GM03348 (cell line): ENCODE measurements around the gene L3MBTL2.
"Not testable (repeated sequence)": the region's sequence is repeated elsewhere in the genome, so short reads cannot be mapped to it uniquely, and the experiment has no call there.

Source experiments
- DNase-seq: peaks from one replicate; pipeline ENCODE4 v3.0.0; 2012; ENCODE audit warnings: low spot score

Gene L3MBTL2

DNA sequence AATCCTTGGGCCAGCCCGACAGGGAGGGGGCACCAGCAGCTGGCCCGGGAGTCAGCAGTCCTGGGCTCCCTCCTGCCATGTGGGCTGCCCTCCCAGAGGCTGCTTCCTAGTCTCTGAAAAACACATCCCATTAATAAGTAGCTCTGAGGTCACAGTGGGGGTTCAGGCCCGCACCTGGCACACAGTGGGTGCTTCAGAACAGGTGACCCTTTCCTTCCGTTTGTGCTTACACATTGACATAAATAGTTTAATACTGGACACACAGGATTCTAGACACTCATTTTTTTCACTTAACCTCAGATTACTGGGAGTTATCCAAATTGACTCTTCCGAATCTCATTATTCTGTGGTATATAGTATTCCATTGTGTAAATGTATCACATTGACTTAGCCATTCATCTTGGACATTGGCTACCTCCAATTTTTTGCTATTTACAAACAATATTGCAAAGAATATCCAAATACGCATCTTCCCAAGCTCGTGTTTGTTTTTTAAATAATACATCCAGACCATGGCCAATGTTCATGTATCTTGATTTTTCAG lies 36.1 kb downstream of the L3MBTL2 start:
- no peak for DNase-seq

DNA sequence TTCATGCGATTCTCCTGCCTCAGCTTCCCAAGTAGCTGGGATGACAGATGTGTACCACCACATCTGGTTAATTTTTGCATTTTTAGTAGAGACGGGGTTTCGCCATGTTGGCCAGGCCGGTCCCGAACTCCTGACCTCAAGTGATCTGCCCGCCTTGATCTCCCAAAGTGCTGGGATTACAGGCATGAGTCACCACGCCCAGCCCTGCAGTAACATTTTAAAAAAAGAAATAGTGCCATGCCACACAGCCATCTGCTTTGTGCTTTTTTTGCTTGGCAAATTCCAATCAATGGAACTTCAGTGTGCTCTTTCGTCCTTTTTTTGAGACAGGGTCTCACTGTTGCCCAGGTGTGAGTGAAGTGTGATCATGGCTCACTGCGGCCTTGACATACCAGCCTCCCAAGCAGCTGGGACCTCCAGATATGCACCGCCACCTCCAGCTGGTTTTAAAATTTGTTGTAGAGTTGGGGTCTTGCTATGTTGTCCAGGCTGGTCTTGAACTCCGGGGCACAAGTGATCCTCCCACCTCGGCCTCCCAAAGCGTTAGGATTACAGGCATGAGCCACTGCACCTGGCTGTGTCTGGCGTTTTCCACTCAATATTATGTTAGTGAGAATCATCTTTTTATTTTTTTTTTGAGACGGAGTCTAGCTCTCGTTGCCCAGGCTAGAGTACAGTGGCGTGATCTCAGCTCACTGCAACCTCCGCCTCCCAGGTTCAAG lies 37.4 kb downstream of the L3MBTL2 start:
- DNase-seq: no peak

GRCh38 chr22:41243361-41243760 lies 38.2 kb downstream of the L3MBTL2 start:
- no peak for DNase-seq

DNA sequence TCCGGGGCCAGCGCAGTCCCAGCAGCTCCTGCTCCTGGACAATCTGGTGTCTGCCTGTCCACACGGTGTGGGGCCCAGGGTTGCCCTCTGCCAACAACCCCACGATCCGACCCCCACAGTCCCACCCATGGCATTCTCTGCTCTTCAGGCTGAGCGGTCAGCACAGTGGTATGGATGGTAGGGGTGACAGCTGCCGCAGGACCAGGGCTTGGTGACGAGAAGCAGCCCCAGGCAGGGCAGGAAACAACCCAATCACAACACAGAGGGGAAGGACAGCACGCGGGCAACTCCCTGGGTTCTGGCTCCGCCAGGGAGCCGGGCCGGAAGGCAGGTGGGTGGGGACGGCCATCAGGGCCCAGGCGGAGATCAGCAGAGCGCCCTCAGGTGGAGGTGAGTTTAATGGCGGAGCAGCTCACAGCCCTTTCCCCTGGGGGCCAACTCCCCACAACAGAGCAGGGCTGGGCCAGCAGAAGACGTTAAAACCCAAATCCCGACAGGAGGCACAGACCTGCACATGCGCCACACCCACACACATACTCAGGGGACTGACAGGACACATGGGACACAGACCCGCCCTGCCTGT lies 40.9 kb downstream of the L3MBTL2 start:
- DNase-seq: no peak

DNA sequence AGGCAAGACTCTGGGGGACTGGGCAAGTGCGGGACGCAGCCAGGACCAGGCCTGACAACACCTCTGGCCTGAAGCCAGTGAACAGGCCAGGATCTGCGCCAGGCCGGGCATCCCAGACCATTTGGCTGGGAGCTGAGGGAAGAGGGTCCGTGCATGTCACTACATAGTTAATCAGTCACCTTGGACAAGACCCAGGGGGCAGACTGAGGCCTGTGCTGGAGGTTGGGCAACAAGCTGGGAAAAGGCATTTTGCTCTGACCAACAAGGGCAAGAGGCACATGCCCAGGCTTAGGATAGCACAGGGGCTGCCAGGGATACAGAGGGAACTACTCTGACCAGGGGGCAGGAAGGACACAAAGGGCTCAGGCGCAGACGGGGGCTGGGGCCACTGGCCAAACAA lies 42.6 kb downstream of the L3MBTL2 start:
- no peak for DNase-seq

DNA sequence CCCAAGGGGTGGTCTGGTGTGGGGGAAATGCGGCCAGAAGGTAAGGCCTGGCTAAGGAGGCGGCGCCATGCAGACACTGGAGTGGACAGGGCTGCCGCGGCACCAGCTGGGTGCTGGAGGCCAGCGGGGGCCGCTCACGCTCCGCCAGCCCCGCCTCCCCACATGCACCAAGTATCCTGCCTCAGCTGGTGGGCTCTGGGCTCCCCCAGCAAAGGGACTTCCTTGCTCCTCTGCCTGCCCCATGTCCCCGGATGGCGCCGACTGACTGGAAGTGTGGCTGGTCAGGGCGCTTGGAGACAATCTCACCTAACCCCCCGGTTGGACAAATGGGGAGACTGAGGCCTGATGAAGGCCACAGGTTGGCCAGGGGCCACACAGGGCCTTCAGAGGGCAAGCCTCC lies 43.2 kb downstream of the L3MBTL2 start:
- no peak for DNase-seq

GRCh38 chr22:41248758-41249157 lies 43.6 kb downstream of the L3MBTL2 start:
- DNase-seq: no peak

DNA sequence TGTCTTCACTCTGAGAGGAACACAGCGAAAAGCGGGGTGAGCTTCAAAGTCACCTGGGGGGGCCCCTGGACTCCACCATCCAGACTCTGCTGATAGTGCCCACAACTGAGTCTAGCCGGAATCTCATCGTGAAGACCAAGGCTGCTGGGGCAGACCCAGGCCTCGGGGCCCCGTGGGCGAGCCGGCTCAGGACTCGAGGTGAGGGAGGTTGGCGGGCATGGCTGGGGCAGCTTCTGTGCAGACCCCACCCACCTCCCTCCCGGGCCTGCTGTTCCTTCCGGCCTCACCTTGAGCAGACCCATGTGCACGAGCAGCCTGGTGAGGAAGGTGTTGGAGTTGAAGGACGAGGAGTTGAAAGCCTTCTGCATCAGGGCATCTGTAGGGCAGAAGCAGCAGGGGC lies 44.3 kb downstream of the L3MBTL2 start:
- DNase-seq: no peak

GRCh38 chr22:41250127-41250526 lies 45.0 kb downstream of the L3MBTL2 start:
- DNase-seq: no peak

- no peak for DNase-seq
Observed at GRCh38 chr22:41252365-41252764, 47.3 kb downstream of the L3MBTL2 start.

- no peak for DNase-seq
Observed at GRCh38 chr22:41254230-41254629, 49.1 kb downstream of the L3MBTL2 start.

DNA sequence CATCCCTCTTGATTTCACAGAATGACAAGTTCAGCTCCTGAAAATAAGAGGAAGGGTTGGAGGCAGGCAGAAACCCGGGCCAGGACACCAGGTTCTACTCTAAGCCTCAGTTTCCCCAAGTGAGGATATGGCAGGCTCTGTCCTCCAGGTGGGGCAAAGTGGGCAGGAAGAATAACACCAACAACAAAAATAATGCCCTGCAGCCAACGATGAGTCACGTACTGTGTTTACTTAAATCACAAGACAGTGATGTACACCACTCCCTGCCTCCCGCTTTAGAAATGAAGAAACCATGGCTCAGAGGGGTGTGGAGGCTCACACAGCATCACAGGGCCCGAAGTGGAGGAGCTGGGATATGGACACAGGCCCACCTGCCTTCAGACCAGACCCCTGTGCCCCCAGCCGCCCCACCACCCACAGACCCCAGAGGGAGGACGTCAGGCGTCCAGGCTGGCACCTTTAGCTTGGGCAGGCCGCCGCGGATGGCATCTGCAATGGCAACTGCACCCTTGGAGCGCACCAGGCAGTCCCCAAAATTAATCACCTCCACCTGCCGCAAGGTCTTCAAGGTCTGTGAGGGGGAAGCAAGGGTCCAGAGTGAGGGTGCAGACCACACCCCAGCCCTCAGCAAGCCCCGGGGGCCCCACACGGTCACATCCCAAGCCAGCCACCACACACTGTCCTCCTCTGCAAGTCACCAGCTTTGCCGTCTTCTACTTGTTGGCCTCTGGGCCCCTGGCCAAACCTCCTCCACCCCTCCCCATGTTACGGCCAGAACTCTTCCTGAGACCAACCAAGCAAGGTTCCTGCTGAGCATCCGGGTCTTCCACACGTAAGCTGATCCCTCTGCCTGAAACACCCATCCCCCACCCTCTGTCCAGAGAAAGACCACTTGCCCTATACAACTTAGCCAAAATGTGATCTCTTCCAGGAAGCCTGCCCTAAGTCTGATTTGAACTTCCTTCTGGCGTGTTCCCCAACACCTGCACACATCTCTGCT lies 51.4 kb downstream of the L3MBTL2 start:
- DNase-seq: no peak

DNA sequence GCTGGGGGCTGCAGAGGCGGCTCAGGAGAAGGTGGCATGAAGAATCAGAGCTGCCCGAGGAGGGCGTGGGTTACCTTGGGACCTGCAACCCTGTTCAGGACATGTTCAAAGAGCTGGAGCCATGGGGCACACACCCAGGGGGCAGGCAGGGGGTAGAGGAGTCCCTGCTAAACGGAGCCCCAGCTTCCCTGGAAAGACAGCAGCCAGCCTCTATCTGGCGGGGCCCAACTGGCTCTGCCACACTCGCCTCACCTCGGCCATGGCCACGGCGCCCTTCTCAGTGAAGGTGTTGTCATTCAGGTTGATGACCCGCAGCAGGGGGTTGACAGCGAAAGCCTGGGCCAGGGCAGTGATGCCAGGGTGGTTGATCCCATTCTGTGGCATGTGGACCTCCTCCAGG lies 52.6 kb downstream of the L3MBTL2 start:
- DNase-seq: no peak

GRCh38 chr22:41259756-41260155 lies 54.6 kb downstream of the L3MBTL2 start:
- not testable (repeated sequence) for DNase-seq

GRCh38 chr22:41260871-41261270 lies 55.8 kb downstream of the L3MBTL2 start:
- DNase-seq: no peak

- DNase-seq: no peak
Observed at GRCh38 chr22:41261541-41262249, 56.6 kb downstream of the L3MBTL2 start.

- DNase-seq: no peak
Observed at GRCh38 chr22:41262250-41262765, 57.2 kb downstream of the L3MBTL2 start.

DNA sequence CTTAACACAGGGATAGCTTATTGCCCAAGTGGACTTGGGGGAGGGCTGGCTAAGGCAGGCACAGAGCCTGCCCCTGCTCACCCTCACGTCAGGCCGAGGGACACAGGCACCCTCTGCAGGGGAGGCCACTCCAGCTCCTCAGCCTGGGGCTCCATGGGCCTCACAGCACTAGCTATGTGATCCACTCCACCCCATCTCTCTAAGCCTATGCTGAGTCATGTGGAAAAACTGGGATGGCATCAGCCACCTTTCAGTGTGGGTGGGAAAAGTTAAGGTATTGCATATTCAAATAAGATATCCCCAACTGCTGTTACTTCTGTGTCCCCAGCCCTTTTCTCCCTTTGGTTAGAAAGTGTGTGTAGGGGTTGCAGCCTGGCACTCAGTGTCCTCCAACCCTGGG lies 58.6 kb downstream of the L3MBTL2 start:
- no peak for DNase-seq

- DNase-seq: no peak
Observed at GRCh38 chr22:41264408-41264941, 59.4 kb downstream of the L3MBTL2 start.

DNA sequence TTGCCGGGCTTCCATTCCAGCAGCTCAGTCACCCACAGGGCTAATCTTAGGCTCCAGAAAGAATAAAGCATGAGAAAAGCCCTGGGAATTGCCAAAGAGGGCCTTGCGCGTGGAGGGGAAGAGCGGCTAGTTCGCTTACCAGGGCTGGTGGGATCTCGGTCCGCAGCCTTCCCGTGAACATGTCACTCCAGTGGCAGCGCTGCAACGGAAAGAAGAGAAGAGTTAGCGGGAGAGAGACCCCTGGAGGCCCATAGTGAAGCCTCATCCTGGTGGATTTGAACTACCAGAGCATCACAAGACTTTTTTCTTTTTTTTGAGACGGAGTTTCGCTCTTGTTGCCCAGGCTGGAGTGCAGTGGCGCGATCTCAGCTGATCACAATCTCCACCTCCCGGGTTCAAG lies 62.8 kb downstream of the L3MBTL2 start:
- no peak for DNase-seq

GRCh38 chr22:41271787-41272186 lies 66.7 kb downstream of the L3MBTL2 start:
- no peak for DNase-seq
